ENCODE data around the gene OGFOD2. TPM values are rescaled to one million over a fixed set of nuclear protein-coding genes. Genes with fewer than 3 reads are reported as not detected.

Gene OGFOD2
- total RNA-seq, 2 donors from 2014 or later = 19.1 to 36.8 TPM

GRCh38 chr12:123026094-123026853 is 51.2 kb downstream of the OGFOD2 start:
- no peaks in the 10 kb centered on the region for H3K9me3 Mint-ChIP-seq
- DNase-seq (ENCODE audit: low spot score) (no peak), ATAC-seq (no peak)
- H3K4me3 Mint-ChIP-seq = no peak overlapping the region
- no peak overlapping the region for H3K27ac Mint-ChIP-seq
- H3K36me3 Mint-ChIP-seq = no peaks in the 10 kb centered on the region
- peaks cover 14 to 20% of the 10 kb centered on the region in 2 donors for H3K4me1 Mint-ChIP-seq (ENCODE audit: low read depth in 2 of 2)
- H3K27me3 Mint-ChIP-seq = no peaks in the 10 kb centered on the region

GRCh38 chr12:123027726-123028445 is 52.8 kb downstream of the OGFOD2 start:
- H3K9me3 Mint-ChIP-seq = no peaks in the 10 kb centered on the region
- H3K4me3 Mint-ChIP-seq = no peak overlapping the region
- H3K27me3 Mint-ChIP-seq = no peaks in the 10 kb centered on the region
- H3K27ac Mint-ChIP-seq = no peak overlapping the region
- H3K4me1 Mint-ChIP-seq (ENCODE audit: low read depth in 2 of 2) = peaks cover 14 to 18% of the 10 kb centered on the region in 2 donors
- no peaks in the 10 kb centered on the region for H3K36me3 Mint-ChIP-seq
- DNase-seq (ENCODE audit: low spot score) = no peak
- no peak for ATAC-seq

GRCh38 chr12:123028475-123028874 is 53.4 kb downstream of the OGFOD2 start:
- H3K36me3 Mint-ChIP-seq = no peaks in the 10 kb centered on the region
- H3K27ac Mint-ChIP-seq = no peak overlapping the region
- no peak overlapping the region for H3K4me3 Mint-ChIP-seq
- H3K27me3 Mint-ChIP-seq = no peaks in the 10 kb centered on the region
- ATAC-seq = no peak
- DNase-seq (ENCODE audit: low spot score) = no peak
- peaks cover 17% of the 10 kb centered on the region in 2 donors for H3K4me1 Mint-ChIP-seq (ENCODE audit: low read depth in 2 of 2)
- no peaks in the 10 kb centered on the region for H3K9me3 Mint-ChIP-seq

DNA sequence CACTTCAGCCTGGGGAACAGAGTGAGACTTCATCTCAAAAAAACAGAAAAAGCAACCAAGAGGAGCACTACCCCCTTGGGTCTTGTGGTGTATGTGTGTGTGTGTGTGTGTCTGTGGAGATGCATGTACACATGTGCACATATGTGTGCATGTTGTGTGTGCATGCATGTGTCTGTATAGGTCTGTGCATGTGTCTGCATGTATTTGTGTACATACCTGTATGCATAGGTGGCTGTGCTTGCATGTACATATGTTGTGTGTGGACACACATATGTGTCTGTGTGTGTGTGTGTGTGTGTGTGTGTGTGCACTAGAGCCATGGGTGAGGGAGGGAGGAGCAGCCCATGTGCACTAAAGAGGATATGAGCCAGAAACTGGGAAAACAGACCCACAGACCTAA is 54.5 kb downstream of the OGFOD2 start:
- no peaks in the 10 kb centered on the region for H3K27me3 Mint-ChIP-seq
- H3K36me3 Mint-ChIP-seq = no peaks in the 10 kb centered on the region
- no peak overlapping the region for H3K27ac Mint-ChIP-seq
- H3K4me1 Mint-ChIP-seq (ENCODE audit: low read depth in 2 of 2) = peaks cover 13 to 20% of the 10 kb centered on the region in 2 donors
- ATAC-seq (no peak), DNase-seq (ENCODE audit: low spot score) (no peak)
- H3K4me3 Mint-ChIP-seq = no peak overlapping the region
- H3K9me3 Mint-ChIP-seq = no peaks in the 10 kb centered on the region

Other genes starting within 250 kb of the OGFOD2 start
- not detected for gene HCAR1, start 244.4 kb upstream of the OGFOD2 start, total RNA-seq
- 10 to 100 TPM; 51.8 to 56.7 TPM for gene DENR, start 222.4 kb upstream of the OGFOD2 start, total RNA-seq
- gene CCDC62, start 200.7 kb upstream of the OGFOD2 start, total RNA-seq = under 1 TPM; 0.50 TPM
- 10 to 100 TPM; 14.8 to 48.9 TPM for gene HIP1R, start 139.8 kb upstream of the OGFOD2 start, total RNA-seq
- 10 to 100 TPM; 42.6 to 46.9 TPM for gene VPS37B, start 79.1 kb upstream of the OGFOD2 start, total RNA-seq
- gene ABCB9, start 8.8 kb upstream of the OGFOD2 start, total RNA-seq = 1 to 10 TPM; 4.5 to 6.3 TPM
- 100 to 1,000 TPM; 146 to 212 TPM for gene ARL6IP4, start 5.4 kb downstream of the OGFOD2 start, total RNA-seq
- gene PITPNM2, start 175.8 kb downstream of the OGFOD2 start, total RNA-seq = 1 to 10 TPM; 2.0 to 3.1 TPM